Motor neuron (in vitro differentiated cells): ENCODE measurements around the gene MRPL10. TPM values are rescaled to one million over a fixed set of nuclear protein-coding genes. Genes with fewer than 3 reads are reported as not detected.

Source experiments
- ATAC-seq, 8 experiments: fragments of 200-7000 bp; cut with Tn5 transposase; replicated peaks in 6 of 8; 2 replicates each; pipeline ENCODE4 v1.8.0; 2021; ENCODE audit warnings: mild to moderate bottlenecking in 8 of 8, moderate library complexity in 8 of 8
- H3K27ac ChIP-seq, 2 donors: fragments of 250-450 bp; sonication (Bioruptor Pico); 2 replicates each; pipeline ENCODE4 v1.9.0; 2021; ENCODE audit warnings: antibody characterized with exemption in 2 of 2, mild to moderate bottlenecking in 2 of 2, moderate library complexity in 1 of 2
- H3K4me1 ChIP-seq, 2 donors: fragments of 250-450 bp; sonication (Bioruptor Pico); replicated peaks in 1 of 2; 2 replicates each; pipeline ENCODE4 v1.6.1; 2021; ENCODE audit warnings: antibody characterized with exemption in 2 of 2, mild to moderate bottlenecking in 2 of 2, moderate library complexity in 1 of 2
- H3K4me3 ChIP-seq, 5 donors: fragments of 250-450 bp; sonication (Bioruptor Pico); 2 replicates each; pipeline ENCODE4 v1.9.0; 2021; ENCODE audit warnings: antibody characterized with exemption in 5 of 5, mild to moderate bottlenecking in 5 of 5, moderate library complexity in 4 of 5
- WGBS, 10 experiments: fragments of 450-650 bp; shearing (Covaris generic); methylation state at CpG; one replicate each; pipeline ENCODE4 v1.0.0; 2022; 5-methylcytosine and 5-hydroxymethylcytosine counted together
- in situ Hi-C, 9 experiments: fragments of 400-800 bp; cut with MboI; loops; one replicate each; pipeline ENCODE4 v1.15.0; 2021; ENCODE audit warnings: low sequenced_read_pairs in 9 of 9, low pct_unique_long_range_greater_than_20kb in 2 of 9; ENCODE audit not compliant: unreplicated experiment in 9 of 9
- total RNA-seq, 8 experiments: library from RNA; unstranded; fragments of 300-600 nt; gene quantifications; 2 replicates each; pipeline versions ENCODE4 v1.2.3 to v1.2.4, GENCODE V29; 2022

The MRPL10 gene
- total RNA-seq, 8 experiments from 2014 or later = 41.5 to 58.3 (median 46.3) TPM

GRCh38 chr17:47870056-47870455 is 38.7 kb upstream of the MRPL10 start:
- in situ Hi-C loops = no loop called here
- no peak for ATAC-seq
- H3K27ac ChIP-seq = no peak overlapping the region
- no peak overlapping the region for H3K4me3 ChIP-seq
- H3K4me1 ChIP-seq = peaks cover 0 to 6% of the 10 kb centered on the region in 2 donors
- WGBS, 10 experiments = 0% methylated on average over 1 of the region's 1 CpG; no CpG with 5 or more reads in 9 of the 10 experiments

- Histone ChIP-seq H3K4me3 (no peak overlapping the region), H3K4me1 (peaks cover 0 to 6% of the 10 kb centered on the region in 2 donors), H3K27ac (no peak overlapping the region)
- in situ Hi-C loops = no loop called here
- 20 to 60% (median 27%) methylated on average over 1 to 2 of the region's 2 CpGs; no CpG with 5 or more reads in 7 of the 10 experiments for WGBS, 10 experiments
- no peak for ATAC-seq
Measured at GRCh38 chr17:47869114-47869513, 37.8 kb upstream of the MRPL10 start.

DNA sequence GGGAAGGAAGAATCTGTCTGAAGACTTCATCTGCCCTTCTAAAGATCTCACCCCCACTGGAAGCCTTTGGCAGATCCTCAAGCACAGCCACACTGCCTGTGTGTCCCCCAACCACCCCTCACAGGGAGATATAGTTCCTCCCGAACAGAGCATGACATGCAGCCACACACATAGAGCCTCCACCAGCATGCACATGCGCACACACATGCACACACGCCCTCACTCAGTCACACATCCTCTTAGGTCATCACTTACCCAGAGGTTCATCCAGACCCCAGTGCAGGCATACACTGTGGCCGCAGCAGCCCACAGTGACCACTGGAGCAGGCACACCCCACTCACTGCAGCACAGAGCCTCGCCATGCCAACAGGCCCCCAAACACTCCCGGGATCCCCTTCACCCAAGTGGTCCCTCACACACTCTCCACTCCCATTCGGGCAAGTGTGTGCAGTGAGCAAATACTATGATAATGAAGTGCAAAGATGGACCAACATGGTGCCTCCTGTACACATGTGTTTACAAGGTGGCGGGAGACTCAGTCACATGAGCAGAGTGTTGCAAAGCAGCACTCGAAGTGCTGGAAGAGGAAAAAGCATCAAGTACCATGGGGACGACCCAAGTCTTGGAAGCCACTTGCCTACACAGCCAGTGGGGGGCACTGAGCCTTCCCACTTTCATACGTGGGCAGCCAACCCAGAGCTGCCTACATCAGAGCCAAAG is 36.6 kb upstream of the MRPL10 start:
- peaks cover 0 to 6% of the 10 kb centered on the region in 2 donors for H3K4me1 ChIP-seq
- WGBS, 10 experiments = 33 to 88% (median 80%) methylated on average over 1 to 8 of the region's 11 CpGs; no CpG with 5 or more reads in 5 of the 10 experiments
- peak in 3 of 8 experiments; percentile 18 to 75 (median 67) for ATAC-seq
- H3K4me3 ChIP-seq = no peak overlapping the region
- in situ Hi-C loops = no loop called here
- no peak overlapping the region for H3K27ac ChIP-seq

- no peak for ATAC-seq
- Histone ChIP-seq H3K4me3 (no peak overlapping the region), H3K27ac (no peak overlapping the region), H3K4me1 (no peaks in the 10 kb centered on the region)
- 40 to 90% (median 72%) methylated on average over 1 to 2 of the region's 20 CpGs; no CpG with 5 or more reads in 6 of the 10 experiments for WGBS, 10 experiments
- in situ Hi-C loops = no loop called here
Measured at GRCh38 chr17:47866941-47867340, 35.6 kb upstream of the MRPL10 start.

- Histone ChIP-seq H3K4me3 (no peak overlapping the region), H3K4me1 (no peaks in the 10 kb centered on the region), H3K27ac (no peak overlapping the region)
- 10 to 58% (median 45%) methylated on average over 3 to 6 of the region's 7 CpGs; no CpG with 5 or more reads in 4 of the 10 experiments for WGBS, 10 experiments
- peak in 2 of 8 experiments; percentile 40 to 52 for ATAC-seq
- in situ Hi-C loops = no loop called here
Measured at GRCh38 chr17:47864791-47865216, 33.5 kb upstream of the MRPL10 start.

GRCh38 chr17:47862621-47863440 is 31.5 kb upstream of the MRPL10 start:
- Histone ChIP-seq H3K4me3 (no peak overlapping the region), H3K27ac (no peak overlapping the region), H3K4me1 (no peaks in the 10 kb centered on the region)
- WGBS, 10 experiments = 60 to 93% (median 68%) methylated on average over 1 to 7 of the region's 7 CpGs; no CpG with 5 or more reads in 2 of the 10 experiments
- ATAC-seq = no peak
- in situ Hi-C loops = no loop called here

DNA sequence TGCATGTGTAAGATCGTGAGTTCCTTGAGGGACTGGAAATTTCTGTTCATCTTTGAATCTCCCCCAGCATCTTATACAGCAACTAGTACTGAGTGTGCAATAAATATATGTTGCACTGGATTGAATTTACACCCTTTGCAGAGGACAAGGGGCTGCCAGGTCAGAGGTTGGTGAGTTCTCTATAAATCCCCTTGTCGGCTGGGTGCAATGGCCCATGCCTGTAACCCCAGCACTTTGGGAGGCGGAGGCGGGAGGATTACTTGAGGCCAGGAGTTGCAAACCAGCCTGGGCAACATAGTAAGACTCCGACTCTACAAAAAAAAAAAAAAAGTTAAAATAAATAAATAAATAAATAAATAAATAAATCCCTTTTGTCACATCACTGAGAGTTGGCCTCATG is 29.0 kb upstream of the MRPL10 start:
- no peak overlapping the region for H3K27ac ChIP-seq
- H3K4me3 ChIP-seq = no peak overlapping the region
- no peak for ATAC-seq
- in situ Hi-C loops = no loop called here
- WGBS, 10 experiments = 27 to 100% (median 81%) methylated on average over 1 to 5 of the region's 5 CpGs; no CpG with 5 or more reads in 1 of the 10 experiments
- no peaks in the 10 kb centered on the region for H3K4me1 ChIP-seq

GRCh38 chr17:47857551-47858455 is 26.5 kb upstream of the MRPL10 start:
- no peak for ATAC-seq
- Histone ChIP-seq H3K4me3 (no peak overlapping the region), H3K27ac (no peak overlapping the region), H3K4me1 (no peaks in the 10 kb centered on the region)
- 42 to 100% (median 55%) methylated on average over 1 to 5 of the region's 16 CpGs; no CpG with 5 or more reads in 3 of the 10 experiments for WGBS, 10 experiments
- in situ Hi-C loops = no loop called here

- in situ Hi-C loops = no loop called here
- H3K27ac ChIP-seq = no peak overlapping the region
- ATAC-seq = no peak
- no peaks in the 10 kb centered on the region for H3K4me1 ChIP-seq
- no peak overlapping the region for H3K4me3 ChIP-seq
Measured at GRCh38 chr17:47856830-47857229, 25.5 kb upstream of the MRPL10 start.

- in situ Hi-C loops = no loop called here
Measured at GRCh38 chr17:47855737-47856136, 24.4 kb upstream of the MRPL10 start.

DNA sequence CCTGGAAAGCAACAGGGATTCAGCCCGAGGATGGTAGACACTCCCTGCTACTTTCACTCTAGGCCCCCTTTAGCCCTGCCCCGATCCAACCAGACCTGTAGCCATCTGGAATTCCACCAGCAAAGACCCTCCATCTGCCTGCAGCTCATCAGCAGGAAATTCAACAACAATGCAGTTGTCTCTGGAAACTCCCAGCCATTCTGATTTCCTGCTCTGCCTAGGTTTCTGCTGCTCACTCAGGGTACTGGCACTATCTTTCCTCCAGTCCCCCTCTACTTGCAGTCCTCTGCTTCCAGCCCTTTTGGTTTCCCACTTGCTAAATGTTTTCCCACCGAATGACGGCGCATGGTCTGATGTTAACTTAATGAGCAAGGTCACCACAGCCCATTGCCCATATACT is 22.3 kb upstream of the MRPL10 start:
- no peak for ATAC-seq
- H3K27ac ChIP-seq = no peak overlapping the region
- no peak overlapping the region for H3K4me3 ChIP-seq
- 0 to 68% (median 52%) methylated on average over 1 to 3 of the region's 5 CpGs; no CpG with 5 or more reads in 3 of the 10 experiments for WGBS, 10 experiments
- in situ Hi-C loops = no loop called here
- peaks cover 3 to 4% of the 10 kb centered on the region in 2 donors for H3K4me1 ChIP-seq

More at GRCh38 chr17:47855737-47856136, 24.4 kb upstream of the MRPL10 start:
- H3K4me3 ChIP-seq = no peak overlapping the region
- ATAC-seq = no peak
- H3K27ac ChIP-seq = no peak overlapping the region
- H3K4me1 ChIP-seq = peaks cover 3 to 4% of the 10 kb centered on the region in 2 donors
- 0 to 30% (median 10%) methylated on average over 1 to 2 of the region's 3 CpGs; no CpG with 5 or more reads in 6 of the 10 experiments for WGBS, 10 experiments

- H3K4me1 ChIP-seq = peaks cover 3 to 4% of the 10 kb centered on the region in 2 donors
- in situ Hi-C loops = no loop called here
- ATAC-seq = no peak
- H3K27ac ChIP-seq = no peak overlapping the region
- 0 to 28% (median 10%) methylated on average over 1 to 31 of the region's 32 CpGs for WGBS, 10 experiments
- H3K4me3 ChIP-seq = no peak overlapping the region
Measured at GRCh38 chr17:47852113-47852949, 21.0 kb upstream of the MRPL10 start.
